GM12878 (cell line): ENCODE data around the gene ABCC11.

Source experiments
- FOXM1 ChIP-seq: IDR thresholded peaks from 2 replicates; pipeline ENCODE4 v1.6.1; 2012; ENCODE audit warnings: low read depth, mild to moderate bottlenecking, inconsistent platforms, low read length, moderate library complexity
- NFXL1 ChIP-seq: fragments of 450-650 bp; IDR thresholded peaks from 2 replicates; pipeline ENCODE4 v1.6.1; 2017; ENCODE audit warnings: antibody characterized with exemption, mild to moderate bottlenecking, borderline replicate concordance
- POLR2AphosphoS5 ChIP-seq: IDR thresholded peaks from 2 replicates; pipeline ENCODE4 v1.6.1; 2011; ENCODE audit warnings: mild to moderate bottlenecking, low read length, inconsistent platforms
- RELA ChIP-seq: fragments of 450-650 bp; IDR thresholded peaks from 2 replicates; pipeline ENCODE4 v1.8.0; 2014; ENCODE audit warnings: borderline replicate concordance; ENCODE audit not compliant: partially characterized antibody
- SREBF2 ChIP-seq: IDR thresholded peaks from 2 replicates; pipeline ENCODE4 v1.6.1; 2012; ENCODE audit warnings: mild to moderate bottlenecking, low read length
- STAT3 ChIP-seq: IDR thresholded peaks from 2 replicates; pipeline ENCODE4 v1.6.1; 2011; ENCODE audit warnings: low read depth, low read length, improper control_type of control experiment
- TAF1 ChIP-seq: IDR thresholded peaks from 2 replicates; pipeline ENCODE4 v1.6.1; 2011; ENCODE audit warnings: mild to moderate bottlenecking, low read depth, low read length, borderline replicate concordance
- TCF7 ChIP-seq: IDR thresholded peaks from 2 replicates; pipeline ENCODE4 v1.6.1; 2014; ENCODE audit warnings: antibody characterized with exemption, borderline replicate concordance
- TF ChIP-seq, protein P1 (sequence below): IDR thresholded peaks from 2 replicates; pipeline ENCODE4 v1.6.1; 2012; ENCODE audit warnings: mild to moderate bottlenecking, low read depth, low read length
- TF ChIP-seq, protein P2 (sequence below), 3 experiments: IDR thresholded peaks in 2 of 3; conservative IDR thresholded peaks in 1 of 3; 2 replicates each; pipeline ENCODE4 v1.5.1; 2011; ENCODE audit warnings: low read depth in 3 of 3, low read length in 3 of 3, mild to moderate bottlenecking in 3 of 3, control low read depth in 2 of 3, moderate library complexity in 2 of 3, inconsistent platforms in 1 of 3, mixed read lengths in 1 of 3; ENCODE audit not compliant: control insufficient read depth in 2 of 3, insufficient read depth in 1 of 3; ENCODE audit errors: extremely low read depth in 1 of 3

DNA sequence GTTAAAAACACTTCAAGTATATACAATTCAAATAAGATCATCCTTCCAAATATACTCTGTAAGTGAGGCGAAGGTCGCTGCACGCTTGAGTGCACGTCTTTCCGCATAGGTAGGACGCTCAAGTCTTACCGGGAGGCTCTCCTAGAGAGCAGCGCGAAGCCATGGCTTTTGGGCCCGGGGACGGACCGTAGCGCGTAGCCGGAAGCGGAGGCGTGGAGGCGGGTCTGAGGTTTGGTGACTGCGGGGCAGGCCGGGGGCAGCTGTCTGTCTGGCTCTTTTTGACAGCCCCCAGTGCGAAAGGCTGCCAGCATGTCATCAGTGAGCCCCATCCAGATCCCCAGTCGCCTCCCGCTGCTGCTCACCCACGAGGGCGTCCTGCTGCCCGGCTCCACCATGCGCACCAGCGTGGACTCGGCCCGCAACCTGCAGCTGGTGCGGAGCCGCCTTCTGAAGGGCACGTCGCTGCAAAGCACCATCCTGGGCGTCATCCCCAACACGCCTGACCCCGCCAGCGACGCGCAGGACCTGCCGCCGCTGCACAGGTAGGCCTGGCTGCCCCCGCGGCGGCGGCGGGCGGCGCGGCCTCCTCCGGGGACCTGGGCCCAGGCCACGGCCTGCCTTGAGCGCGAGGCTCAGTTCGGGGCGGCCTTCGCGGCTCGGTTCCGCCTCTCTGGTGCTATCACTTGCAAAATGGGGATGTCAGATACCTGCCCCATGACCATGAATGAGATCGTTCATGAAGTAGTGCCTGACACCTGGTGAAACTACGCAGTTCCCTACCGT lies 3.1 kb downstream of the ABCC11 start, which contains the start of gene LONP2:
- peak; percentile 67; the same call in 1 of the 2 replicates for TF ChIP-seq TAF1
- TF ChIP-seq NFXL1 = no peak
- TF ChIP-seq, protein P1, sequence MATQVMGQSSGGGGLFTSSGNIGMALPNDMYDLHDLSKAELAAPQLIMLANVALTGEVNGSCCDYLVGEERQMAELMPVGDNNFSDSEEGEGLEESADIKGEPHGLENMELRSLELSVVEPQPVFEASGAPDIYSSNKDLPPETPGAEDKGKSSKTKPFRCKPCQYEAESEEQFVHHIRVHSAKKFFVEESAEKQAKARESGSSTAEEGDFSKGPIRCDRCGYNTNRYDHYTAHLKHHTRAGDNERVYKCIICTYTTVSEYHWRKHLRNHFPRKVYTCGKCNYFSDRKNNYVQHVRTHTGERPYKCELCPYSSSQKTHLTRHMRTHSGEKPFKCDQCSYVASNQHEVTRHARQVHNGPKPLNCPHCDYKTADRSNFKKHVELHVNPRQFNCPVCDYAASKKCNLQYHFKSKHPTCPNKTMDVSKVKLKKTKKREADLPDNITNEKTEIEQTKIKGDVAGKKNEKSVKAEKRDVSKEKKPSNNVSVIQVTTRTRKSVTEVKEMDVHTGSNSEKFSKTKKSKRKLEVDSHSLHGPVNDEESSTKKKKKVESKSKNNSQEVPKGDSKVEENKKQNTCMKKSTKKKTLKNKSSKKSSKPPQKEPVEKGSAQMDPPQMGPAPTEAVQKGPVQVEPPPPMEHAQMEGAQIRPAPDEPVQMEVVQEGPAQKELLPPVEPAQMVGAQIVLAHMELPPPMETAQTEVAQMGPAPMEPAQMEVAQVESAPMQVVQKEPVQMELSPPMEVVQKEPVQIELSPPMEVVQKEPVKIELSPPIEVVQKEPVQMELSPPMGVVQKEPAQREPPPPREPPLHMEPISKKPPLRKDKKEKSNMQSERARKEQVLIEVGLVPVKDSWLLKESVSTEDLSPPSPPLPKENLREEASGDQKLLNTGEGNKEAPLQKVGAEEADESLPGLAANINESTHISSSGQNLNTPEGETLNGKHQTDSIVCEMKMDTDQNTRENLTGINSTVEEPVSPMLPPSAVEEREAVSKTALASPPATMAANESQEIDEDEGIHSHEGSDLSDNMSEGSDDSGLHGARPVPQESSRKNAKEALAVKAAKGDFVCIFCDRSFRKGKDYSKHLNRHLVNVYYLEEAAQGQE = no peak
- no peak for TF ChIP-seq FOXM1
- TF ChIP-seq, protein P2, sequence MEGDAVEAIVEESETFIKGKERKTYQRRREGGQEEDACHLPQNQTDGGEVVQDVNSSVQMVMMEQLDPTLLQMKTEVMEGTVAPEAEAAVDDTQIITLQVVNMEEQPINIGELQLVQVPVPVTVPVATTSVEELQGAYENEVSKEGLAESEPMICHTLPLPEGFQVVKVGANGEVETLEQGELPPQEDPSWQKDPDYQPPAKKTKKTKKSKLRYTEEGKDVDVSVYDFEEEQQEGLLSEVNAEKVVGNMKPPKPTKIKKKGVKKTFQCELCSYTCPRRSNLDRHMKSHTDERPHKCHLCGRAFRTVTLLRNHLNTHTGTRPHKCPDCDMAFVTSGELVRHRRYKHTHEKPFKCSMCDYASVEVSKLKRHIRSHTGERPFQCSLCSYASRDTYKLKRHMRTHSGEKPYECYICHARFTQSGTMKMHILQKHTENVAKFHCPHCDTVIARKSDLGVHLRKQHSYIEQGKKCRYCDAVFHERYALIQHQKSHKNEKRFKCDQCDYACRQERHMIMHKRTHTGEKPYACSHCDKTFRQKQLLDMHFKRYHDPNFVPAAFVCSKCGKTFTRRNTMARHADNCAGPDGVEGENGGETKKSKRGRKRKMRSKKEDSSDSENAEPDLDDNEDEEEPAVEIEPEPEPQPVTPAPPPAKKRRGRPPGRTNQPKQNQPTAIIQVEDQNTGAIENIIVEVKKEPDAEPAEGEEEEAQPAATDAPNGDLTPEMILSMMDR (IDR thresholded peaks at IDR 0.05 in 2 of 3, conservative IDR thresholded peaks at IDR 0.05 in 1 of 3; ENCODE audit: control insufficient read depth in 2 of 3, extremely low read depth in 1 of 3, insufficient read depth in 1 of 3, low read depth in 3 of 3, low read length in 3 of 3) = no peak
- no peak for TF ChIP-seq TCF7
- peak; percentile 82 for TF ChIP-seq POLR2AphosphoS5
- TF ChIP-seq STAT3 = no peak
- TF ChIP-seq SREBF2 = no peak
- no peak for TF ChIP-seq RELA
